Muscle layer of colon (tissue), 2 donors: ENCODE measurements around the gene OGFRL1.

Experiments used
- H3K27ac ChIP-seq: one replicate; pipeline ENCODE4 v1.7.0; 2013; ENCODE audit warnings: low read depth, mild to moderate bottlenecking, low read length, moderate library complexity
- H3K27me3 ChIP-seq, 2 donors: one replicate each; pipeline ENCODE4 v1.7.0; 2013; ENCODE audit warnings: low read length in 2 of 2, mild to moderate bottlenecking in 2 of 2; ENCODE audit not compliant: insufficient read depth in 2 of 2, control insufficient read depth in 1 of 2
- H3K36me3 ChIP-seq: one replicate; pipeline ENCODE4 v1.7.0; 2013; ENCODE audit warnings: mild to moderate bottlenecking, low read length; ENCODE audit not compliant: insufficient read depth
- H3K4me1 ChIP-seq: one replicate; pipeline ENCODE4 v1.7.0; 2013; ENCODE audit warnings: mild to moderate bottlenecking, low read length; ENCODE audit not compliant: insufficient read depth
- H3K4me3 ChIP-seq, 2 donors: one replicate each; pipeline ENCODE4 v1.7.0; 2013; ENCODE audit warnings: low read length in 2 of 2, low read depth in 1 of 2, mild to moderate bottlenecking in 1 of 2, moderate library complexity in 1 of 2
- H3K9ac ChIP-seq: one replicate; pipeline ENCODE4 v1.7.0; 2013; ENCODE audit warnings: low read length
- H3K9me3 ChIP-seq: one replicate; pipeline ENCODE4 v1.7.0; 2013; ENCODE audit warnings: mild to moderate bottlenecking, low read length
- donor health status: abdominal sarcoma.
- donor health status: Adenocarcinoma of cecum.

The OGFRL1 gene

DNA sequence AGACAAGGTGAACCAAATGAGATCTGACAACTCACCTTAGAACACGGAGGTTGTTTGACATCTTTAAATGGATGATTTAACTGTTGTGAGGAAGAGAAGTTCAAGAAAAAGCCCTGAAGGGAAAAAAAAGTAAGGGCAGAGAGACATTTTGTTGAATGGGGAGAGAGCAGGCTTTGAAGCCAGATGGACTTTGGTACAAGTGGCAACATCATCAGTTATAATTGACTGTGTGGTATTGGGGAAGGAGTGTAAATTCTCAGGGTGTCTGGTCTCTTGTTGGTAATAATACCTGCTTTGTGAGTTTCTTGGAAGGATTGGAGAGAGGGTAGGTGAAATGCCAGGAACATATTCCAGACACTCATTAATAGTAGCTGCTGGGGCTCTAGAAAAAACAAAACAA, 21.6 kb downstream of the OGFRL1 start:
- no peaks in the 10 kb centered on the region for H3K36me3 ChIP-seq
- H3K9me3 ChIP-seq: no peaks in the 10 kb centered on the region
- H3K4me1 ChIP-seq: no peaks in the 10 kb centered on the region
- H3K4me3 ChIP-seq: no peak overlapping the region
- H3K9ac ChIP-seq: no peak overlapping the region
- no peaks in the 10 kb centered on the region for H3K27me3 ChIP-seq
- H3K27ac ChIP-seq: no peak overlapping the region

DNA sequence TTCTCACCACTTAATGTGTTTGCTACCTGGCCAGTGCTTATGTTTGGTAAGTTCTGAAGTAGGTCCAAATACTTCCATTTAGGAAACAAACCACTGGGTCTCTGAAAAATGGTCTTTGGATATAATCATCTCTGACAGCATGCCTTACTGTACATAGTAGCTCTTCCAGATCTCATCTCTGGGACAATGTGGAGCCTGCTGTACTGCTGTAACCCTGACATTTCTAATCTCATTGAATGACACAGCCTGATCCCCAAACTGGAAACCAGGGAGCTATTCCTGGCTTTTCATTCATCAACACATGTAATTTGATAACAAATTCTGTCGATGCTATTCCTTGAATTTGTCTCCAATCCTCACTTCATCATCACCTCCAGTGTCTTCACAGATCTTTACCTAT, 23.5 kb downstream of the OGFRL1 start:
- H3K27ac ChIP-seq: no peak overlapping the region
- no peaks in the 10 kb centered on the region for H3K4me1 ChIP-seq
- no peak overlapping the region for H3K9ac ChIP-seq
- H3K27me3 ChIP-seq: no peaks in the 10 kb centered on the region
- H3K9me3 ChIP-seq: no peaks in the 10 kb centered on the region
- no peaks in the 10 kb centered on the region for H3K36me3 ChIP-seq
- no peak overlapping the region for H3K4me3 ChIP-seq

DNA sequence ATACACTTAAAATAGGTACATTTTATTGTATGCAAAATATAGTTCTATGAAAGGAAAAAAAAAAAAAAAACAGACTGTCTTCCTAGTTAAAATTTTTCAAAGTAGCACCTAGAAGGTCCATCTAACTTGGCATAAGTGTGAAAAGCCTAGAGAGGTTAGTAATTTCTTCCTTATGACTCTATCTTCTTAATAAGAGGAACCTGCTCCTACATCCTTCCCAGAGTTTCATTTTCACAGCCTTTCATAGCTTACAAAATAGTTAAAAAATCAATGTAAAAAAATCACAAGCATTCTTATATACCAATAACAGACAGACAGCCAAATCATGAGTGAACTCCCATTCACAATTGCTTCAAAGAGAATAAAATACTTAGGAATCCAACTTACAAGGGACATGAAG, 28.8 kb downstream of the OGFRL1 start:
- H3K27ac ChIP-seq: no peak overlapping the region
- H3K4me1 ChIP-seq: no peaks in the 10 kb centered on the region
- H3K9ac ChIP-seq: no peak overlapping the region
- H3K4me3 ChIP-seq: no peak overlapping the region
- no peaks in the 10 kb centered on the region for H3K36me3 ChIP-seq
- H3K27me3 ChIP-seq: no peaks in the 10 kb centered on the region
- H3K9me3 ChIP-seq: no peaks in the 10 kb centered on the region

DNA sequence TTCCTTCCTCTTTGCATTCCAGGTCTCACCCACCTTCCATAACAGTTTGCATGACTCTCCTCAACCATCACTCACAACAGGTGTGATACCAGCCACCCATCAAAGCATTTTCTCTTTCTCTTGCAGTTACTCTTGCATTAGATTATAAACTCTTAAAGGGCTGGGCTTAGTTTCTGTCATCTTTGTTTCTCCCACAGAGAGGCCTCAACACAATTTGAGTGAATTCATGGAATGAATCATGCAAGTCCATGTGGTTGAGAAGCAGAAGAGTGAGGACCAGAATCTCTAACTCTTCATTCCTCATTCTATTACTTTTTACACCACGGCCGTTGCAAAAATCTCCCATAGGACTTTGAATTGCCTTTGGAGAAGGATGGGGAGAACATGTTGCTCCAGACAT, 31.4 kb downstream of the OGFRL1 start:
- Histone ChIP-seq H3K36me3 (no peaks in the 10 kb centered on the region), H3K4me3 (no peak overlapping the region), H3K9me3 (no peaks in the 10 kb centered on the region), H3K27me3 (no peaks in the 10 kb centered on the region), H3K27ac (no peak overlapping the region), H3K9ac (no peak overlapping the region), H3K4me1 (no peaks in the 10 kb centered on the region)

DNA sequence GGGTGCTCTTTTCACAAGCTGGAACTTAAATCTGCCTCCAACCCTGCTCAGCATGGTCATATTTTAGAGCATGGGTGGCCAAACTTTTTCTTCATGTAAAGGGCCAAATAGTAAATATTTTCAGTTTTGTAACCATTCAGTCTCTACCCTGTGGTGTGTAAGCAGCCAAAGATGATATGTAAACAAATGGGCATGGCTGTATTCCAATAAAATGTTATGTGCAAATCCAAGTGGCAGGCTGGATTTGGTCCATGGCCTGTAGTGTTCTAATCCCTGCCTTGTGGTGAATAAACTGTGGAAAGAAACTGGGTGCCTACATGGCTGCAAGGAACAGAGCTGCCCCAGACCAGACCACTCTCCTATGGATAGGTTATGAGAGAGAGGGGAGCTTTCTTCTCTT, 32.7 kb downstream of the OGFRL1 start:
- Histone ChIP-seq H3K27ac (no peak overlapping the region), H3K9me3 (no peaks in the 10 kb centered on the region), H3K9ac (no peak overlapping the region), H3K4me3 (no peak overlapping the region), H3K36me3 (no peaks in the 10 kb centered on the region), H3K4me1 (no peaks in the 10 kb centered on the region), H3K27me3 (no peaks in the 10 kb centered on the region)

DNA sequence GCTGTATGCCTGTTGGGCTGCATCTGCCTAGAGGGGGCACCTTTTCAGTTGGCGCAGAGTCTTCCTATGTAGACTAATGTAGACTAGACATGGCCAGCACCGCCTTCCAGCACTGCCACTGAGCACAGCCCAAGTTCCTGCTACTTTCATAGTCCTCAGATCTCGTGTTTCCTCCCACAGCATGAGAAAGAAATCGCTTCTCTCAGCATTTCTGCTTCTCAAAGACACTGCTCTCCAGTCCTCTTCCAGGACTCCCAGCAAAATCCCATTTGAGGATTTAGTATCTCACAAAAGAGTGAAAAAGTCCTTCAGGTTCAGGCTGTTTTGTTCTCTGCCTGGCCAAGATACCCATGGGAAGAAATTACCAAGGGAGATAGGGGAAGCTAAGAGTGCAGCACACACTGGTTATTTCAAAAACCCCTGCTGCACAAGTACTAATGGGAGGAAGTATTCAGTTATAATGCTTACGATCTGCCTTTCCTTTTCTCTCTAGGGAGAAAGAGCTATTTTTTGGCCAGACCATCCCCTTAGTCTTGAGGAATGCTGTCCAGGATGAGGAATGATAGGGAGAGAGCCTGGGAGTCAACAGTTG, 35.7 kb downstream of the OGFRL1 start:
- Histone ChIP-seq H3K9me3 (no peaks in the 10 kb centered on the region), H3K27me3 (no peaks in the 10 kb centered on the region), H3K4me1 (peaks cover 5% of the 10 kb centered on the region), H3K27ac (no peak overlapping the region), H3K4me3 (no peak overlapping the region), H3K9ac (no peak overlapping the region), H3K36me3 (no peaks in the 10 kb centered on the region)

DNA sequence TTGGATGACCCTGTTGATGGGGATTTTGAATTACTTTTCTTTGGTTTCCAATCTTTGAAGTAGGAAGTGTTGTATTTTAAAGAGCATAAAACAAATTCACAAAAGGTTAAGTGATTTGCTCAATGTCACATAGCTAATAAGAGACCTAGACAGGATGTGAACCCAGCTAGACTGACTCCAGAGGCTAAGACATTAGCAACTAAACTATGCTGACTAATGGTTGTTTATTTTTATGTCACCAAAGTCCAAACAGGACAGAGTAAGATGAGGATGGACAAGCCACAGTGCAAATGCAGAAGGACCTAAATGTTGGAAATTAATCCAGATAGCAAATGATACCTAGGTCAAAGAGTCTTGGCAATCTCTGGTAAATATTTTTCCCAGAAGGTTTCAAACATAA, 38.0 kb downstream of the OGFRL1 start:
- H3K9ac ChIP-seq: no peak overlapping the region
- no peak overlapping the region for H3K4me3 ChIP-seq
- H3K27me3 ChIP-seq: no peaks in the 10 kb centered on the region
- peaks cover 5% of the 10 kb centered on the region for H3K4me1 ChIP-seq
- H3K36me3 ChIP-seq: no peaks in the 10 kb centered on the region
- no peaks in the 10 kb centered on the region for H3K9me3 ChIP-seq
- H3K27ac ChIP-seq: no peak overlapping the region

DNA sequence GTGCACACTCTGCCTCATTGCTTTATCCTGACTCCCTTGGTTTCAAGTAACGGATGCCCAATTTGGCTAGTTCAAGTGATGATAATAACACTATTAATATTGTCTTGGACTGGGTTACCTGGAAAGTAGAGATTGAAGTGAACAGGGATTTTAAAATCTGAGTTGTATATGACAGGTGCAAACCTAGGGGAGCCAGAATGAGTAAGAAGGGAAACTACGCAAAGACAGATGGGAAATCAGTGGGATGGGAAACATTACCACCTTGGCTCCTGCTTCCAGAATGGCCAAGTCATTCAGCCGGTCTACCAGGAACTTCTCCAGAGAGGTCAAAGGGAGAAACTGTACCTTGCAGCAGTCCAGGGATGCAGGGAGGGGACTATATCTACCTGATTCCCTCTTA, 41.9 kb downstream of the OGFRL1 start:
- Histone ChIP-seq H3K27ac (no peak overlapping the region), H3K27me3 (no peaks in the 10 kb centered on the region), H3K36me3 (no peaks in the 10 kb centered on the region)

DNA sequence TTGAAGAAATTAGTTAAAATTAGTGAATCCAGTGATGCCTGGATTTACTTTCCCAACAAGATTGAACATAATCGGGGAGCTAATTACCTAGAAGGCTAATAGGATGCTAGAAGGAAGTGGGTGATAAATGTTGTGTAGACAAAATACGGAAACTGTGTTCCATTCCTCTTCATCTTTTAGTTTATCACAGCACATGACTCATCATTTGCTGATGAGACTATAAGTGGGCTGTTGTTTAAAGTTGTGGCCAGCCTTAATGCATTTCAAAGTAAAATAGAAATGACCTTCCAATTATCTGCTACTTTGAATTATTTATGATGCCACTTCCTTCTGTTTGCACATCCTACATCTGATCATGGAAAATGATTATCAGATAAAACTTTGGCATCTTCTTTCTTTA, 43.4 kb downstream of the OGFRL1 start:
- no peaks in the 10 kb centered on the region for H3K27me3 ChIP-seq
- no peak overlapping the region for H3K9ac ChIP-seq
- H3K4me1 ChIP-seq: peaks cover 4% of the 10 kb centered on the region
- no peaks in the 10 kb centered on the region for H3K36me3 ChIP-seq
- H3K27ac ChIP-seq: no peak overlapping the region
- H3K4me3 ChIP-seq: no peak overlapping the region
- no peaks in the 10 kb centered on the region for H3K9me3 ChIP-seq

More for the DNA sequence above, 41.9 kb downstream of the OGFRL1 start:
- peaks cover 5% of the 10 kb centered on the region for H3K4me1 ChIP-seq
- no peak overlapping the region for H3K4me3 ChIP-seq
- H3K9ac ChIP-seq: no peak overlapping the region
- no peaks in the 10 kb centered on the region for H3K9me3 ChIP-seq

DNA sequence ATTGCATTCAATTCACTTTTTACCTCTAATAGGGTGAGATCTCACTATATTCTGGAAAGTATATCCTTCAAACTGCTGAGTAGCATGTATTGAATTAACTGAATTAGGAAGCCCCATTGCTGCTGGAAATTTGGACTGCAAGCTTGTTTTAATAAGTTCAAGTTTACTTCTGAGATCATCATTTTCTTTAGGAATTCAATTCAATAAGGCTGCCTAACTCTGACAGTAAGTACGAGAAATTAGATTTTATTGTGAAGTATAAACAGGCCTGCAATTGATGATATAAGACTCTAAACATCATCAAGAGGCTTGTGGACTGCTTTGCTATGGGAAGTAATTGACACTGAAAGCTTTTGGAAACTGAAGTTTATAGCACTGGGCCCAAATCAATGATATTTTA, 44.4 kb downstream of the OGFRL1 start:
- Histone ChIP-seq H3K9me3 (no peaks in the 10 kb centered on the region), H3K9ac (no peak overlapping the region), H3K27ac (no peak overlapping the region), H3K4me3 (no peak overlapping the region), H3K4me1 (no peaks in the 10 kb centered on the region), H3K27me3 (no peaks in the 10 kb centered on the region), H3K36me3 (no peaks in the 10 kb centered on the region)

DNA sequence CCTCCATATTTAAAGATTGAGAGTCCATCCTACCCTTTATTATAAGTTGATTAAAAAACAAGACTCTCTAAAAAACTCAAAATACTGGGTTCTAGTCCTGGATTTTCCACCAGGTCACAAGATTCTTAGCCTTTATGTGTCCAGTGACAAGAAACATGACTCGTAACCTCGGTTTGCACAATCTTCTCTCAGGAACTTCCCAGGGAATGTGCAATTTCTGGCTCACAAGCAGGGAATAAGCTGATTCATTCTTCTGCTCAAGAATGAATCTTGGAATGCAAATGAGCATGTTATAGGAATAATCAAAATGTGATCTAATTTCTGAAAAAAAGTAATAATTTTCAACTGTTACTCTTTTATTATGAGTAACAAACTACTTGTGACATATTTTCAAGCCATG, 45.1 kb downstream of the OGFRL1 start:
- no peaks in the 10 kb centered on the region for H3K27me3 ChIP-seq
- no peak overlapping the region for H3K9ac ChIP-seq
- no peak overlapping the region for H3K27ac ChIP-seq
- no peak overlapping the region for H3K4me3 ChIP-seq
- no peaks in the 10 kb centered on the region for H3K4me1 ChIP-seq
- no peaks in the 10 kb centered on the region for H3K9me3 ChIP-seq
- no peaks in the 10 kb centered on the region for H3K36me3 ChIP-seq

DNA sequence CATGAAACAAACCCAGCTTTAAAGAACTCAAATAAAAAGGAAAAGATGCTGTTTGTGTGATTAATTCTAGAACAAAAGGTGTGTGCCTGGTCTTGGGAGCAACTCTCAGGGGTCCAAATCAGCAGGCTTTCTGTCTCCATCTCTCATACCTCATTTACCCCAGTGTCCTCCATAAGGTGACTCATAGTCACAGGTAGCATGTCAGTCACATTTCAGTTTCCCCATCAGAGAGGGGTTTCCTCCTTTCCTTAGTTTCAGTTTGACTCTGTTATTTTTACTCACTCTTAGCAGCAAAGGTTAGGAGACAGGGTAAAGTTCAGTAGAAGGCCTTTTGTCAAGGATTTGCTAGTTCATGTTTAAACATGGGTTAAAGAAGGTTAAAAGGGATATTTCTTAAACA, 46.2 kb downstream of the OGFRL1 start:
- H3K36me3 ChIP-seq: no peaks in the 10 kb centered on the region
- no peaks in the 10 kb centered on the region for H3K27me3 ChIP-seq
- H3K4me3 ChIP-seq: no peak overlapping the region

More for the DNA sequence above, 46.2 kb downstream of the OGFRL1 start:
- H3K9ac ChIP-seq: no peak overlapping the region
- H3K9me3 ChIP-seq: no peaks in the 10 kb centered on the region
- H3K4me1 ChIP-seq: no peaks in the 10 kb centered on the region
- H3K27ac ChIP-seq: no peak overlapping the region
